H1 (cell line): Measurements from ENCODE around the gene GCHFR. TPM values are rescaled to one million over a fixed set of nuclear protein-coding genes. Genes with fewer than 3 reads are reported as not detected.

Source experiments
- ASH2L ChIP-seq: fragments of 200-600, 300-600 bp; sonication (generic); IDR thresholded peaks from one replicate; pipeline ENCODE4 v1.7.1; 2017; ENCODE audit warnings: low read length
- BACH1 ChIP-seq: IDR thresholded peaks from 2 replicates; pipeline ENCODE4 v1.6.1; 2012; ENCODE audit warnings: low read length, improper control_type of control experiment
- BRCA1 ChIP-seq: IDR thresholded peaks from 2 replicates; pipeline ENCODE4 v1.6.1; 2012; ENCODE audit warnings: low read depth, low read length, improper control_type of control experiment
- CBX5 ChIP-seq: fragments of 300-800, 300-1000 bp; sonication (generic); IDR thresholded peaks from 2 replicates; pipeline ENCODE4 v1.7.1; 2016; ENCODE audit warnings: antibody characterized with exemption, low read length, low read depth
- CBX8 ChIP-seq: fragments of 300-800, 300-1000 bp; sonication (generic); IDR thresholded peaks from 2 replicates; pipeline ENCODE4 v1.7.1; 2016; ENCODE audit warnings: low read depth, low read length, borderline replicate concordance
- EGR1 ChIP-seq: IDR thresholded peaks from 2 replicates; pipeline ENCODE4 v1.6.1; 2011; ENCODE audit warnings: low read depth, low read length, borderline replicate concordance
- EZH2 ChIP-seq: fragments of 200-600 bp; sonication (generic); IDR thresholded peaks from 2 replicates; pipeline ENCODE4 v1.7.1; 2012; ENCODE audit warnings: low read depth, mild to moderate bottlenecking, moderate library complexity, low read length, inconsistent platforms; ENCODE audit not compliant: severe bottlenecking
- GABPA ChIP-seq: IDR thresholded peaks from 2 replicates; pipeline ENCODE4 v1.6.1; 2011; ENCODE audit warnings: mild to moderate bottlenecking, low read length, moderate library complexity, borderline replicate concordance; ENCODE audit not compliant: insufficient read depth
- HDAC2 ChIP-seq, 2 experiments: fragments of 300-600 bp in 1 of 2; sonication (generic) in 1 of 2; IDR thresholded peaks; 2 replicates each; pipeline ENCODE4 v1.6.1; 2011 to 2012; ENCODE audit warnings: low read depth in 2 of 2, low read length in 2 of 2, mild to moderate bottlenecking in 2 of 2, moderate library complexity in 2 of 2, borderline replicate concordance in 1 of 2, inconsistent platforms in 1 of 2
- MAFK ChIP-seq: IDR thresholded peaks from 2 replicates; pipeline ENCODE4 v1.6.1; 2012; ENCODE audit warnings: low read depth, mild to moderate bottlenecking, improper control_type of control experiment, low read length
- RFX5 ChIP-seq: IDR thresholded peaks from 2 replicates; pipeline ENCODE4 v1.6.1; 2011; ENCODE audit warnings: low read depth, low read length, improper control_type of control experiment, borderline replicate concordance
- SAP30 ChIP-seq: fragments of 300-600 bp; sonication (generic); IDR thresholded peaks from 2 replicates; pipeline ENCODE4 v1.7.1; 2012; ENCODE audit warnings: low read length, moderate library complexity, mild to moderate bottlenecking, inconsistent platforms; ENCODE audit not compliant: insufficient read depth, insufficient replicate concordance
- SIN3A ChIP-seq, 2 experiments: IDR thresholded peaks in 1 of 2; conservative IDR thresholded peaks in 1 of 2; 2 replicates each; pipeline ENCODE4 v1.6.1; 2011 to 2012; ENCODE audit warnings: low read length in 2 of 2, improper control_type of control experiment in 1 of 2, low read depth in 1 of 2, mild to moderate bottlenecking in 1 of 2
- SIRT6 ChIP-seq: IDR thresholded peaks from one replicate; pipeline ENCODE4 v1.7.1; 2012; ENCODE audit warnings: low read length, inconsistent platforms
- SIX5 ChIP-seq: IDR thresholded peaks from 2 replicates; pipeline ENCODE4 v1.6.1; 2011; ENCODE audit warnings: mild to moderate bottlenecking, low read depth, low read length
- SRF ChIP-seq: IDR thresholded peaks from 2 replicates; pipeline ENCODE4 v1.6.1; 2011; ENCODE audit warnings: mild to moderate bottlenecking, low read depth, low read length, moderate library complexity
- SUZ12 ChIP-seq: fragments of 200-600 bp; sonication (generic); IDR thresholded peaks from 2 replicates; pipeline ENCODE4 v1.6.1; 2012; ENCODE audit warnings: mild to moderate bottlenecking, inconsistent platforms, low read length, moderate library complexity, mixed read lengths
- TAF7 ChIP-seq: optimal IDR thresholded peaks from 2 replicates; pipeline ENCODE3; 2011; ENCODE audit warnings: low read depth, mild to moderate bottlenecking, inconsistent platforms, low read length, moderate library complexity, borderline replicate concordance
- TBP ChIP-seq: IDR thresholded peaks from 2 replicates; pipeline ENCODE4 v1.6.1; 2011; ENCODE audit warnings: low read depth, low read length, improper control_type of control experiment
- TCF12 ChIP-seq: IDR thresholded peaks from 2 replicates; pipeline ENCODE4 v1.6.1; 2011; ENCODE audit warnings: low read depth, mild to moderate bottlenecking, low read length
- TEAD4 ChIP-seq: IDR thresholded peaks from 2 replicates; pipeline ENCODE4 v1.6.1; 2012; ENCODE audit warnings: low read depth, low read length, inconsistent platforms, mixed read lengths
- ZNF274 ChIP-seq: IDR thresholded peaks from 2 replicates; pipeline ENCODE4 v1.7.0; 2012; ENCODE audit warnings: low read length, borderline replicate concordance; ENCODE audit errors: extremely low read depth
- polyA plus RNA-seq, 7 experiments: library from polyadenylated mRNA; depleted of rRNA in 3 of 7; stranded (reverse) in 5 of 7; unstranded in 2 of 7; fragments of >200 nt in 5 of 7; fragments of 200-250 nt in 2 of 7; gene quantifications; 1 replicate in 5 of 7; 2 replicates in 1 of 7; 4 replicates in 1 of 7; pipeline versions ENCODE4 v1.2.1 to v1.2.3, GENCODE V29; 2011 to 2013; ENCODE audit warnings: missing spikeins in 2 of 7, mixed read lengths in 2 of 7
- total RNA-seq: library from RNA; stranded (reverse); fragmentation: NEBNext Ultra II Directional; extraction: Animal tissue kit (Norgen Biotek cat#: 25700); gene quantifications from 2 replicates; pipeline ENCODE4 v1.2.1, GENCODE V29; 2021
- TF ChIP-seq, protein P1 (sequence below): IDR thresholded peaks from 2 replicates; pipeline ENCODE4 v1.6.1; 2012; ENCODE audit warnings: inconsistent platforms

The GCHFR gene
- total and polyA plus RNA-seq, 2 of the 8 experiments (the other 6 are each of a cell fraction or from before 2014, with no cell fraction given): 25.9 to 81.5 TPM

DNA sequence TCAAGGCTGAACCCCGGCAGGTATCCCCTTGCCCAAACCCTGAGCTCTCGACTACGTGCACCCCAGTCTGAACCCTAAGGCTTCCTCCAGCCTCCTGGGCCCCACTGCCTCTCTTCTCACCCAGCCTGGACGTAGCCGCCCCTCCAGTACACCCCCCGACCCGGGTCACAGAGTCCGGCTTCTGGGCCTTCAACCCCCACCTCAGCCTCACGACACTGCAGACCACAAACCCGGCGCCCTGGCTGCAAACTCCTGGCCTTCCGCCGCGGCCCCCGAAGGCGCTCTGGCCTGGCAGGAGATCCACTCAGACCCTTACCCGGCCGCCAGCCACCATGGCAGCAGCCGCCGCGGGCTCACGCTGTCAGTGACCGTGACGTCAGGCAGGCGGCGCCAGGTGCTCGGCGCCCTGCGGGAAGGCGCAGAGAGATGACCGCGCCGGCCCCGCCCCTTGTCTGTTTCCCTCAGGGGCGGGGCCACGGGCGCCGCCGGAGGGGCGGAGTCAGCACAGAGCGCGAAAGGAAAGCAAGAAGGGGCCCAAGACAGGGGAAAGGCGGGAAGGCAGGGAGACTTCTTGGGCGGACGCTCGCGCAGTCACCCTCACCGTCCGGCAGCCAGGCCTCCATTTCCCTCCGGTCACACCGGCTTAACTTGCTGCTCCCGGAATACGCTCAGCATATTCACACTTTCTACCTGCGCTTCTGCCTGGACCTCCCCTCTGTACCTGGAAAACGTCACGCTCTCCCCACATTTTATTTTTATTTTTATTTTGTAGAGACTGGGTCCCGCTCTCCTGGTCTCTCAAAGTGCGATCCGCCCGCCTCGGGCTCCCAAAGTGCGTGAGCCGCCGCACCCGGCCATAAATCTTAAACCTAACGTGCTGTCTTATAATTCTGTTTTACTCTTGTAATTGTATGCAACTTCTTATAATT lies 8.7 kb upstream of the GCHFR start, which contains the start of gene RMDN3 (continued):
- TF ChIP-seq ASH2L: peak; percentile 65
- no peak for TF ChIP-seq TCF12
- TF ChIP-seq TAF7: peak; percentile 80
- TF ChIP-seq GABPA: no peak
- TF ChIP-seq SIX5: no peak
- no peak for TF ChIP-seq SUZ12
- TF ChIP-seq ZNF274: no peak
- TF ChIP-seq, protein P1, sequence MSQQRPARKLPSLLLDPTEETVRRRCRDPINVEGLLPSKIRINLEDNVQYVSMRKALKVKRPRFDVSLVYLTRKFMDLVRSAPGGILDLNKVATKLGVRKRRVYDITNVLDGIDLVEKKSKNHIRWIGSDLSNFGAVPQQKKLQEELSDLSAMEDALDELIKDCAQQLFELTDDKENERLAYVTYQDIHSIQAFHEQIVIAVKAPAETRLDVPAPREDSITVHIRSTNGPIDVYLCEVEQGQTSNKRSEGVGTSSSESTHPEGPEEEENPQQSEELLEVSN: peak; percentile 87
- TF ChIP-seq SRF: peak; percentile 88
- peak; percentile 72 to 99; a peak in 3 of 4 replicates for TF ChIP-seq SIN3A (conservative IDR thresholded peaks at IDR 0.05 in 1 of 2, IDR thresholded peaks at IDR 0.05 in 1 of 2; ENCODE audit: low read depth in 1 of 2, low read length in 2 of 2)
- TF ChIP-seq TEAD4: no peak
- no peak for TF ChIP-seq MAFK
- no peak for TF ChIP-seq RFX5
- no peak for TF ChIP-seq BACH1
- no peak for TF ChIP-seq SAP30
- no peak for TF ChIP-seq CBX8
- no peak for TF ChIP-seq CBX5
- TF ChIP-seq BRCA1: peak; percentile 26; the same call in 1 of the 2 replicates
- no peak for TF ChIP-seq SIRT6
- TF ChIP-seq TBP: peak; percentile 93
- no peak for TF ChIP-seq EZH2
- TF ChIP-seq EGR1: no peak
- 0 out of 4 replicates have a peak, but pooled peaks of 1 of the 2 experiments have one; percentile 65 for TF ChIP-seq HDAC2 (IDR thresholded peaks at IDR 0.05; ENCODE audit: borderline replicate concordance in 1 of 2, low read depth in 2 of 2, low read length in 2 of 2)
